ENCODE measurements around the gene LRRFIP1.
A peak's percentile ranks its signal among the peaks of the same experiment; 100 is the strongest.

The LRRFIP1 gene

DNA sequence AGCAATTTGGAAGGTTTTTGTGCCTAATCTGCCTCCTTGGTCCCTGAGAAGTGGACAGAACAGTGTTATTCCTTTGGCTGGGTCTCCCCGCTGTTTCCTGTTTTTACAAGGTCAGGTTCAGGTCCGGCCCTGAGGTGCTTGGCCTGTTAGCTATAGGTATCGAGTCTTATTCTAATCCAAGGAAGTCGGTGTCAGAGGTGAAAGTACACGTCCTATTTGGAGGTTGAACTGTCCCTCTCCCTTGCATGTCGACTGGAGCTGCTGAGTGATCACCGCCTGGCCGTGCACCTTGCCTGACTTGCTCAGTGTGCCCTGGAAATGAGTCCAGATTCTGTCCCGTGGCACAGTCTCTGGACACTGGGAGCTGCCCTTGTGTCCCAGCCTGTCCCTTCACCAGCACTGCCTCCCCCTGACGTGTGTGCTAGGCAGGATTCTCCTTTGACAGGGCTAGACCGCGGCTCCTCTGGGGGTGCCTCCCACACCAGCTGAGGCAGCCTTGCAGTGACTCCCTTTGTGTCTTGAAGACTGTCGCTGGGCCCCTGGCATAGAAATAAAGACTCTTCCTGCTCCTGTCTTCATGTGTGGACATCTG is 105.5 kb downstream of the LRRFIP1 start:
- peak overlapping the region in 1 of 2 donors; percentile 35 for H3K4me3 ChIP-seq (ENCODE audit: low read depth in 1 of 2, low read length in 2 of 2)
- H3K4me1 ChIP-seq (ENCODE audit: insufficient read depth, low read length) = peaks cover 66% of the 10 kb centered on the region
- no peaks in the 10 kb centered on the region for H3K9me3 ChIP-seq (ENCODE audit: low read length)
- peak overlapping the region; percentile 55 for H3K9ac ChIP-seq (ENCODE audit: low read length)
- peaks cover 17% of the 10 kb centered on the region for H3K36me3 ChIP-seq (ENCODE audit: insufficient read depth, low read length)
- peak overlapping the region; percentile 75 for H3K27ac ChIP-seq (ENCODE audit: low read depth, low read length)
- H3K27me3 ChIP-seq (ENCODE audit: control insufficient read depth in 1 of 2, insufficient read depth in 2 of 2, low read length in 2 of 2) = no peaks in the 10 kb centered on the region

DNA sequence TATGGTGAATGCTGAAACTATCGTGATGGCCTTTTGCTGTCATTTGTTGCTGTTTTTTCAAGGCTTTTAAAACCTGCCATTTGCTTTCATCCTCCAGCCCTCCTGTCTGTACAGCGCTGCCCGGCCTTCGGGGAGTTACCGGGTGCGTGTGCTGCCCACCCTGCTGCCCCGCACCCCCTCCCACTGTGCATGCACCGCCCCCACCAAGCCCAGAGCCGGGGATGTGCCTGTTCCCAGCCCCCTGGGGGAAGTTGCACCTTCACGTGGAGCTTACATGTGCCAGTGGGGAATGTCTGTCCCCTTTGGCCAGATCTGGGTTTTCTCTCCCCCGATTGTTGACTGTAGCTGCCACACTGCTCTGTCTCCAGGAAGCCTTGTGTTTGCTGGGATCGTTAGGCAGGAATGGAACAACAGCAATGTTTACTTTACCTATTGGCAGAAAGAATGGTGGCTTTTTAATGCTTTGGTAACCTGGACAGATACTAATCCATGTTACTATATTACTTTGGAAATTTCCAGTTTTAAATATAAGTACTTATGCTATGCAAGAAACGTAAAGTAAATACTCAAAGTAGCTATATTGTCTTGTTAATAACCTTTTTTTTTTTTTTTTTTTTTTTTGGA is 106.4 kb downstream of the LRRFIP1 start:
- Histone ChIP-seq H3K9ac (ENCODE audit: low read length) (peak overlapping the region; percentile 55), H3K27ac (ENCODE audit: low read depth, low read length) (peak overlapping the region; percentile 75), H3K27me3 (ENCODE audit: control insufficient read depth in 1 of 2, insufficient read depth in 2 of 2, low read length in 2 of 2) (no peaks in the 10 kb centered on the region), H3K4me3 (ENCODE audit: low read depth in 1 of 2, low read length in 2 of 2) (peak overlapping the region in 1 of 2 donors; percentile 35), H3K4me1 (ENCODE audit: insufficient read depth, low read length) (peaks cover 70% of the 10 kb centered on the region), H3K9me3 (ENCODE audit: low read length) (no peaks in the 10 kb centered on the region), H3K36me3 (ENCODE audit: insufficient read depth, low read length) (peaks cover 17% of the 10 kb centered on the region)

DNA sequence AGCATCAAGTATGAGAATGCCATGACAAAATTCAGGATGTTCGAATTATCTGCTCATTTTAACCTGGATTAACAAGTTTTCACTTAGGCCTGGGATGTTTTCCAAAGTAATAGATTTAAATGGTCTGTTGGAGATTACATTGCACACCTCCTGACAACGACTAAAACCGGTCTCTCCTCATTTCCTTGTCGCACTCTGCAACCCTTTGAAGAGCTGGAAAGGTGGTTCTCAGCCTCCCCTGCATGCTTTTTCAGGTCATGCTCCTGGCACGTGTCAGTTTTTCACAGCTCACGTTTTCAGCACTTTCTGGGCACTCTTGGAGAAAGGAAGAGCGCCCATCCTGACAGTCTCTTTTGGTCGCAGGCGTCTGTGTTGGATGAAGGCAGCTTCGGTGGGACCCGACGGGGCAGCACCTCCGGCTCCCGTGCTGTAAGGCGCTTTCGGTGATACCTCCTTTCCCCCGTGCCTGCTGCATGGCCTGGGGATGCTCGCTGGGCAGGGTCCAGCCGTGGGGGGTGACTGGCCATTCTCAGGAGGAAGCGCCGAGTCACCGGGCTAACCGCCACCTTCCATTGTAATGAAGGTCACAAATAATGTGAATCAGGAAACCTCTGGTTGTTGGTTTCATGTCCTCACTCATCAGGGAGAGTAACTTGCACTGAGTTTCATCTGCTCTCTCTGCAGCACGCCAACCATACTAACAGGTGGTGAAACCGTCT is 107.7 kb downstream of the LRRFIP1 start:
- no peak overlapping the region for H3K4me3 ChIP-seq (ENCODE audit: low read depth in 1 of 2, low read length in 2 of 2)
- no peaks in the 10 kb centered on the region for H3K9me3 ChIP-seq (ENCODE audit: low read length)
- peaks cover 74% of the 10 kb centered on the region for H3K4me1 ChIP-seq (ENCODE audit: insufficient read depth, low read length)
- no peak overlapping the region for H3K9ac ChIP-seq (ENCODE audit: low read length)
- H3K36me3 ChIP-seq (ENCODE audit: insufficient read depth, low read length) = peaks cover 12% of the 10 kb centered on the region
- H3K27me3 ChIP-seq (ENCODE audit: control insufficient read depth in 1 of 2, insufficient read depth in 2 of 2, low read length in 2 of 2) = no peaks in the 10 kb centered on the region
- peak overlapping the region; percentile 74 for H3K27ac ChIP-seq (ENCODE audit: low read depth, low read length)

- Histone ChIP-seq H3K9ac (ENCODE audit: low read length) (no peak overlapping the region), H3K4me1 (ENCODE audit: insufficient read depth, low read length) (peaks cover 77% of the 10 kb centered on the region), H3K27me3 (ENCODE audit: control insufficient read depth in 1 of 2, insufficient read depth in 2 of 2, low read length in 2 of 2) (no peaks in the 10 kb centered on the region), H3K27ac (ENCODE audit: low read depth, low read length) (no peak overlapping the region), H3K36me3 (ENCODE audit: insufficient read depth, low read length) (peaks cover 12% of the 10 kb centered on the region), H3K4me3 (ENCODE audit: low read depth in 1 of 2, low read length in 2 of 2) (no peak overlapping the region), H3K9me3 (ENCODE audit: low read length) (no peaks in the 10 kb centered on the region)
These were observed 108.4 kb downstream of the LRRFIP1 start for GRCh38 chr2:237735798-237736197.

DNA sequence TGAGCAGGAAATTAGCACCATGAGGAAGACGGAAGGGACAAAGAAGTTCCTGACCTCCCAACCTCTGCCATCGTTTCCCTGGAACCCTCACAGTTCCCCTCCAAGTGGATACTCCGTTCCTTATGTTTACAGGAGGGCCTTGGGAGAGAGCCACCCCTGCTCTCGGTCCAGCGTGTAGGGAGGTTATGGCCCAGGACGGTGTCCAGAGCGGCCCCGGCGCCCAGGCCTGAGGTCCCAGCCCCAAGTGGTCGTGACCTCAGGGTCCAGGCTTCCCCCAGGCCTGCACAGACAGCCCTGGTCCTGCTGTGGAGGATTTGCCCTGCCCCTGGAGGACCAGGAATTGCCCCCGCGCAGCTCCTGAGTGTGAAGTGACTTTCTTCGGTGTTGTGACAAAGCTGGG is 109.4 kb downstream of the LRRFIP1 start:
- Histone ChIP-seq H3K27ac (ENCODE audit: low read depth, low read length) (peak overlapping the region; percentile 48), H3K9ac (ENCODE audit: low read length) (no peak overlapping the region)

GRCh38 chr2:237737196-237737865 is 109.9 kb downstream of the LRRFIP1 start:
- Histone ChIP-seq H3K27me3 (ENCODE audit: control insufficient read depth in 1 of 2, insufficient read depth in 2 of 2, low read length in 2 of 2) (no peaks in the 10 kb centered on the region), H3K4me1 (ENCODE audit: insufficient read depth, low read length) (peaks cover 85% of the 10 kb centered on the region), H3K9me3 (ENCODE audit: low read length) (no peaks in the 10 kb centered on the region), H3K27ac (ENCODE audit: low read depth, low read length) (peak overlapping the region; percentile 48), H3K36me3 (ENCODE audit: insufficient read depth, low read length) (peaks cover 12% of the 10 kb centered on the region), H3K4me3 (ENCODE audit: low read depth in 1 of 2, low read length in 2 of 2) (no peak overlapping the region), H3K9ac (ENCODE audit: low read length) (no peak overlapping the region)

More for the DNA sequence above, 109.4 kb downstream of the LRRFIP1 start:
- Histone ChIP-seq H3K27me3 (ENCODE audit: control insufficient read depth in 1 of 2, insufficient read depth in 2 of 2, low read length in 2 of 2) (no peaks in the 10 kb centered on the region), H3K4me3 (ENCODE audit: low read depth in 1 of 2, low read length in 2 of 2) (no peak overlapping the region), H3K36me3 (ENCODE audit: insufficient read depth, low read length) (peaks cover 12% of the 10 kb centered on the region), H3K4me1 (ENCODE audit: insufficient read depth, low read length) (peaks cover 83% of the 10 kb centered on the region), H3K9me3 (ENCODE audit: low read length) (no peaks in the 10 kb centered on the region)

- Histone ChIP-seq H3K9me3 (ENCODE audit: low read length) (no peaks in the 10 kb centered on the region), H3K27me3 (ENCODE audit: control insufficient read depth in 1 of 2, insufficient read depth in 2 of 2, low read length in 2 of 2) (no peaks in the 10 kb centered on the region), H3K4me1 (ENCODE audit: insufficient read depth, low read length) (peaks cover 83% of the 10 kb centered on the region), H3K36me3 (ENCODE audit: insufficient read depth, low read length) (peaks cover 12% of the 10 kb centered on the region), H3K9ac (ENCODE audit: low read length) (peak overlapping the region; percentile 10), H3K27ac (ENCODE audit: low read depth, low read length) (peak overlapping the region; percentile 17), H3K4me3 (ENCODE audit: low read depth in 1 of 2, low read length in 2 of 2) (no peak overlapping the region)
These were observed 110.9 kb downstream of the LRRFIP1 start for GRCh38 chr2:237738255-237738654.

DNA sequence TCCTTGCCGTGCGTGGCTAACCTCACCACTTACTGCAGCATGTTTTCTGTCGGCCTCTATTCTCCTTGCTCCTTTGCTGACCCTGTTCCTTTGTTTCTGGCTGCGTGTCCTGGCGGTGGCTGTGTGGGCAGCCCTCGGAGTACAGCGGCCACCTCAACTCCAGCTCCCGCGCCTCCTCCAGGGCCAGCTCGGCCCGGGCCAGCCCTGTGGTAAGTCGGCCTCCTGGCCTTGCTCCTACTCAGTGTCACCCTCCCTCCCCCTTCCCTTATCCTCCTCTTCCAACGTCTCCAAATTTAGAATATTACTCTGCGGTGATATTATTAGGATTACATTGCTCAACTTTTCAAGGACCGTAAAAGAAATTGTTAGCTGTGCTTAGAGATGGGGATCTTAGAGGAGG is 111.7 kb downstream of the LRRFIP1 start:
- no peak overlapping the region for H3K4me3 ChIP-seq (ENCODE audit: low read depth in 1 of 2, low read length in 2 of 2)
- peak overlapping the region; percentile 17 for H3K27ac ChIP-seq (ENCODE audit: low read depth, low read length)
- peaks cover 86% of the 10 kb centered on the region for H3K4me1 ChIP-seq (ENCODE audit: insufficient read depth, low read length)
- no peaks in the 10 kb centered on the region for H3K9me3 ChIP-seq (ENCODE audit: low read length)
- H3K27me3 ChIP-seq (ENCODE audit: control insufficient read depth in 1 of 2, insufficient read depth in 2 of 2, low read length in 2 of 2) = no peaks in the 10 kb centered on the region
- H3K9ac ChIP-seq (ENCODE audit: low read length) = peak overlapping the region; percentile 10
- peaks cover 12% of the 10 kb centered on the region for H3K36me3 ChIP-seq (ENCODE audit: insufficient read depth, low read length)

DNA sequence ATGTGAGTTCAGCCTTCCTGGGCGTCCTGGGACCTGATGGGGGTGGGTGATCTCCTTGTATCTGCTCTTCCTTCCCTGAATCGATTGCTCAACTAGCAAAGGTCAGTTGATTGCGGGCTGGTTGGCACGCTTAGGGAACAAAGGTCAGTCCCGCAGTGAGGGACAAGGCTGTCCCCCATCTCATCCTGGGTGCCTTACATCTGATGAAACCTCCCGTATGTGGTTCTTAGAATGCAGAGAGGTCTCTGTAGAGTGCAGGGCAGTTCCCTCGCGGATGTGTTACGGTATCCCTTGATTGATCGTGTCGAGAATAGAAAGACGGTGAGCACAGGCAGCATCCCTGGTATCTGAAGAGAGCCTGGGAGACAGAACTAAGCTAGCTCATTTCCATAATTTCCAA is 114.8 kb downstream of the LRRFIP1 start:
- no peaks in the 10 kb centered on the region for H3K9me3 ChIP-seq (ENCODE audit: low read length)
- no peaks in the 10 kb centered on the region for H3K27me3 ChIP-seq (ENCODE audit: control insufficient read depth in 1 of 2, insufficient read depth in 2 of 2, low read length in 2 of 2)
- no peak overlapping the region for H3K4me3 ChIP-seq (ENCODE audit: low read depth in 1 of 2, low read length in 2 of 2)
- H3K27ac ChIP-seq (ENCODE audit: low read depth, low read length) = no peak overlapping the region
- H3K9ac ChIP-seq (ENCODE audit: low read length) = no peak overlapping the region
- peaks cover 5% of the 10 kb centered on the region for H3K36me3 ChIP-seq (ENCODE audit: insufficient read depth, low read length)
- H3K4me1 ChIP-seq (ENCODE audit: insufficient read depth, low read length) = peaks cover 76% of the 10 kb centered on the region

DNA sequence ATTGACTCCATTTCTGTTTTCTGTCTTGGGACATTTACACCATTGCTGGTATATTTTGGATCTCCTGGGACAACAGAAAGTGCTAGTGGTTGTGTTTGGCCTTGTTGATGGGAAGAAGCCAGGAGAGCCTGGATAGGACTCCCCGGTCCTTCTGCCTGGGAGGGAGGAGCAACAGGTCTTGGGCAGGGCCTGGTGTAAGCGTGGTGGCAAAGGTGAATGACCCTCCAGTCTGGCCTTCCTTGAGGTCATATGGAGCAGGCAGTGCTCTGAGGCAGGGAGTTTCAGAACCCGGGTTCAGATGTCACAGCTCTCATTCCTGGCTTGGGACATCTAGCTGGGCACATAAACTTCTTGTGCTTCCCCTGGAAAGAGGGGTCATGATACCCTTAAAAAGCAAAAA is 115.2 kb downstream of the LRRFIP1 start:
- Histone ChIP-seq H3K36me3 (ENCODE audit: insufficient read depth, low read length) (peaks cover 5% of the 10 kb centered on the region), H3K9me3 (ENCODE audit: low read length) (no peaks in the 10 kb centered on the region), H3K4me3 (ENCODE audit: low read depth in 1 of 2, low read length in 2 of 2) (no peak overlapping the region), H3K4me1 (ENCODE audit: insufficient read depth, low read length) (peaks cover 72% of the 10 kb centered on the region), H3K27ac (ENCODE audit: low read depth, low read length) (no peak overlapping the region), H3K9ac (ENCODE audit: low read length) (no peak overlapping the region), H3K27me3 (ENCODE audit: control insufficient read depth in 1 of 2, insufficient read depth in 2 of 2, low read length in 2 of 2) (no peaks in the 10 kb centered on the region)

DNA sequence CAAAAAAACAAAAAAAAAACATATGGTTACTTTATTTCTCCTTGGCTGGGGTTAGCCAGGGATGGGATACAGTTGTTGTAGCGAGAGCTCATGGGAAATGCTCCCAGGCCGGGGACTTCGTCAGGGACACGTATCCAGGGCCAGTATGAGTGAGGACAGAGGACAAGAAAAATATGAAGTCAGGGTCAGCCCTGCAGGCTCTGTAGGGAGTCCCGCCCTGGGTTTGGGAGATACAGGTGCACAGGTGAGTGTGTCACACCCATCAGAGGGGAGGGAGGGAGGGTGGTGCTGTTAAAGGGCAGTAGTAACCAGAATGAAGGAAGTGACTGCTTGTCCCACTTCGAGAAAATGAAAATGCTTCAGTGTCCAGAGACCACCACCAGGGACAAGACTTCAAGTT is 115.6 kb downstream of the LRRFIP1 start:
- Histone ChIP-seq H3K27me3 (ENCODE audit: control insufficient read depth in 1 of 2, insufficient read depth in 2 of 2, low read length in 2 of 2) (no peaks in the 10 kb centered on the region), H3K9ac (ENCODE audit: low read length) (no peak overlapping the region), H3K4me3 (ENCODE audit: low read depth in 1 of 2, low read length in 2 of 2) (no peak overlapping the region), H3K4me1 (ENCODE audit: insufficient read depth, low read length) (peaks cover 68% of the 10 kb centered on the region), H3K27ac (ENCODE audit: low read depth, low read length) (peak overlapping the region; percentile 10), H3K36me3 (ENCODE audit: insufficient read depth, low read length) (peaks cover 5% of the 10 kb centered on the region), H3K9me3 (ENCODE audit: low read length) (no peaks in the 10 kb centered on the region)
